ENCODE results near the gene NEB.

- TF ChIP-seq CTCF (IDR thresholded peaks at IDR 0.05; ENCODE audit: low read length) (no peak), EZH2 (optimal IDR thresholded peaks at IDR 0.05; ENCODE audit: low read depth, low read length) (no peak)
Observed at GRCh38 chr2:151491496-151491895, 242.8 kb downstream of the NEB start.

Measured in MM.1S (cell line).